ENCODE data around the gene STRA6.

GRCh38 chr15:74193905-74194304, 8.7 kb downstream of the STRA6 start:
- no peak for TF ChIP-seq CTCF (conservative IDR thresholded peaks at IDR 0.05; ENCODE audit: low read length)
- TF ChIP-seq EZH2phosphoT487 (IDR thresholded peaks at IDR 0.05; ENCODE audit: borderline replicate concordance, low read depth, low read length) = no peak

All from OCI-LY7 (cell line).